Endothelial cell of umbilical vein (primary cell): Measurements from ENCODE around the gene SLC23A1. TPM values are rescaled to one million over a fixed set of nuclear protein-coding genes. Genes with fewer than 3 reads are reported as not detected.
A peak's percentile ranks its signal among the peaks of the same experiment; 100 is the strongest.

ENCODE experiments used
- BruUV-seq: library from RNA; stranded (reverse); fragments of 400-500 nt; replicated peaks from 2 replicates; lab custom pipeline; 2021; lab: Mats Ljungman, UMichigan
- CTCF ChIA-PET: fragments of 300-600, 350-600 bp; sonication (Branson Sonifier 250); formaldehyde crosslinking; loops from one replicate; lab custom pipeline; 2021; ENCODE audit warnings: antibody characterized with exemption, inconsistent platforms; lab: Charles Lee
- POLR2A ChIA-PET: fragments of 300-600, 350-600 bp; sonication (Branson Sonifier 250); formaldehyde crosslinking; loops from one replicate; lab custom pipeline; 2021; ENCODE audit warnings: antibody characterized with exemption, inconsistent platforms; lab: Charles Lee
- DNase-seq: peaks from one replicate; pipeline ENCODE4 v3.0.0-alpha.2; 2011; ENCODE audit warnings: low read depth, low spot score
- FAIRE-seq: peaks from 2 replicates; lab custom pipeline; 2011; peaks lifted over from hg19 to GRCh38; lab: Jason Lieb, UNC
- H2AFZ ChIP-seq: 2 replicates; pipeline ENCODE4 v1.6.0; 2012; ENCODE audit warnings: low read depth, low read length, control low read depth, inconsistent platforms
- H3K27ac ChIP-seq: 2 replicates; pipeline ENCODE4 v1.5.1; 2011; ENCODE audit warnings: low read depth, mild to moderate bottlenecking, control low read depth, low read length, moderate library complexity; ENCODE audit not compliant: insufficient read depth
- H3K27me3 ChIP-seq, 2 experiments: 2 replicates each; pipeline versions ENCODE4 v1.6.0 to v1.6.1; 2011; ENCODE audit warnings: low read length in 2 of 2, mixed read lengths in 1 of 2; ENCODE audit not compliant: control insufficient read depth in 2 of 2, insufficient read depth in 2 of 2
- H3K36me3 ChIP-seq, 2 experiments: 2 replicates in 1 of 2; 3 replicates in 1 of 2; pipeline ENCODE4 v1.5.1; 2011; ENCODE audit warnings: low read length in 2 of 2, mild to moderate bottlenecking in 1 of 2, moderate library complexity in 1 of 2; ENCODE audit not compliant: control insufficient read depth in 2 of 2, insufficient read depth in 2 of 2; ENCODE audit errors: extremely low read depth in 1 of 2
- H3K4me1 ChIP-seq: 3 replicates; pipeline ENCODE4 v1.5.1; 2011; ENCODE audit warnings: mild to moderate bottlenecking, low read length; ENCODE audit not compliant: control insufficient read depth, insufficient read depth; ENCODE audit errors: extremely low read depth
- H3K4me2 ChIP-seq: 2 replicates; pipeline ENCODE4 v1.6.1; 2011; ENCODE audit warnings: low read length, control low read depth, mixed read lengths; ENCODE audit not compliant: insufficient read depth
- H3K4me3 ChIP-seq, 3 experiments: fragments of 200-600 bp in 1 of 3; sonication (generic), shearing (Covaris generic) in 1 of 3; replicated peaks in 1 of 3; 2 replicates each; pipeline ENCODE4 v1.5.1; 2011 to 2016; ENCODE audit warnings: control low read depth in 3 of 3, low read length in 3 of 3, mild to moderate bottlenecking in 2 of 3, inconsistent platforms in 1 of 3, low read depth in 1 of 3, moderate library complexity in 1 of 3; ENCODE audit not compliant: insufficient read depth in 1 of 3
- H3K79me2 ChIP-seq: 2 replicates; pipeline ENCODE4 v1.6.0; 2012; ENCODE audit warnings: low read length, inconsistent platforms; ENCODE audit not compliant: control insufficient read depth, insufficient read depth
- H3K9ac ChIP-seq: replicated peaks from 2 replicates; pipeline ENCODE3; 2011; ENCODE audit warnings: low read length, control low read depth; ENCODE audit not compliant: insufficient read depth; ENCODE audit errors: extremely low read depth
- H3K9me1 ChIP-seq: replicated peaks from 3 replicates; pipeline ENCODE4 v1.6.0; 2011; ENCODE audit warnings: mild to moderate bottlenecking, low read length; ENCODE audit not compliant: control insufficient read depth, insufficient read depth; ENCODE audit errors: extremely low read depth
- H3K9me3 ChIP-seq: replicated peaks from 2 replicates; pipeline ENCODE4 v1.5.1; 2012; ENCODE audit warnings: low read length, inconsistent platforms; ENCODE audit not compliant: control insufficient read depth, insufficient read depth
- H4K20me1 ChIP-seq: replicated peaks from 2 replicates; pipeline ENCODE3; 2011; ENCODE audit warnings: mild to moderate bottlenecking, low read length; ENCODE audit not compliant: control insufficient read depth, insufficient read depth; ENCODE audit errors: extremely low read depth
- CTCF ChIP-seq, 2 donors: IDR thresholded peaks; 1 replicate in 1 of 2; 2 replicates in 1 of 2; pipeline ENCODE4 v1.5.1; 2011; ENCODE audit warnings: low read length in 2 of 2, mild to moderate bottlenecking in 2 of 2, moderate library complexity in 2 of 2, control low read depth in 1 of 2, inconsistent platforms in 1 of 2, low read depth in 1 of 2; ENCODE audit not compliant: insufficient read depth in 1 of 2; ENCODE audit errors: extremely low read depth in 1 of 2
- EZH2 ChIP-seq: IDR thresholded peaks from 2 replicates; pipeline ENCODE4 v1.6.1; 2012; ENCODE audit warnings: borderline replicate concordance, low read depth, mild to moderate bottlenecking, moderate library complexity, low read length, inconsistent platforms; ENCODE audit not compliant: severe bottlenecking
- FOS ChIP-seq: IDR thresholded peaks from 2 replicates; pipeline ENCODE4 v1.6.1; 2011; ENCODE audit warnings: mild to moderate bottlenecking, low read length, moderate library complexity, borderline replicate concordance; ENCODE audit not compliant: insufficient read depth
- GATA2 ChIP-seq: IDR thresholded peaks from 2 replicates; pipeline ENCODE4 v1.7.0; 2011; ENCODE audit warnings: low read depth, mild to moderate bottlenecking, moderate library complexity, mixed read lengths, low read length; ENCODE audit not compliant: insufficient read length, insufficient read depth
- JUN ChIP-seq: IDR thresholded peaks from 2 replicates; pipeline ENCODE4 v1.6.1; 2011; ENCODE audit warnings: borderline replicate concordance, low read depth; ENCODE audit not compliant: insufficient read length, insufficient read depth
- MAX ChIP-seq: IDR thresholded peaks from 2 replicates; pipeline ENCODE4 v1.6.1; 2011; ENCODE audit not compliant: insufficient read depth, insufficient read length
- MYC ChIP-seq: IDR thresholded peaks from one replicate; pipeline ENCODE4 v1.6.1; 2011; ENCODE audit warnings: mild to moderate bottlenecking, low read depth, low read length
- POLR2A ChIP-seq: IDR thresholded peaks from 2 replicates; pipeline ENCODE4 v1.6.1; 2012; ENCODE audit warnings: low read depth, mild to moderate bottlenecking, control low read depth, low read length
- POLR2AphosphoS5 ChIP-seq: IDR thresholded peaks from 2 replicates; pipeline ENCODE4 v1.6.1; 2012; ENCODE audit warnings: low read depth, mild to moderate bottlenecking, control low read depth, low read length, moderate library complexity; ENCODE audit not compliant: insufficient read depth
- dilution Hi-C: fragments of 300-500 bp; cut with MboI; formaldehyde crosslinking; loops from one replicate; pipeline ENCODE4 v1.15.0; 2019; ENCODE audit warnings: low sequenced_read_pairs; ENCODE audit not compliant: extremely low pct_ligation_motif_present
- intact Hi-C: fragments of 100-400 bp; cut with micrococcal nuclease; formaldehyde crosslinking; loops from one replicate; pipeline ENCODE4 v1.10.0; 2022
- polyA plus RNA-seq, 4 experiments: library from polyadenylated mRNA; depleted of rRNA in 3 of 4; stranded (reverse) in 3 of 4; unstranded in 1 of 4; fragments of >200 nt; gene quantifications; 2 replicates each; pipeline versions ENCODE4 v1.2.1 to v1.2.3, GENCODE V29; 2011 to 2012; ENCODE audit warnings: missing spikeins in 1 of 4
- total RNA-seq: library from RNA; stranded (reverse); gene quantifications from 2 replicates; pipeline ENCODE4 v1.2.3, GENCODE V29; 2021

The SLC23A1 gene
- total and polyA plus RNA-seq, 2 donors (not counting 3 experiments of a cell fraction or from before 2014, with no cell fraction given) = not detected

- Histone ChIP-seq H3K9ac (no peak overlapping the region), H3K79me2 (no peaks in the 10 kb centered on the region), H3K27me3 (no peaks in the 10 kb centered on the region), H3K9me1 (no peaks in the 10 kb centered on the region), H3K4me3 (no peak overlapping the region), H3K9me3 (no peaks in the 10 kb centered on the region), H3K36me3 (no peaks in the 10 kb centered on the region), H4K20me1 (no peaks in the 10 kb centered on the region), H3K4me1 (peaks cover 14% of the 10 kb centered on the region), H2AFZ (no peak overlapping the region), H3K4me2 (no peak overlapping the region), H3K27ac (no peak overlapping the region)
- TF ChIP-seq MYC = no peak
- TF ChIP-seq CTCF (IDR thresholded peaks at IDR 0.05; ENCODE audit: extremely low read depth in 1 of 2, insufficient read depth in 1 of 2, low read depth in 1 of 2, low read length in 2 of 2) = peak; percentile 32 to 50
- TF ChIP-seq JUN = no peak
- intact Hi-C loops = loop anchor here (10.0 kb wide), 1 partner anchor 208 kb away; the partner anchor contains the start of gene SIL1
- dilution Hi-C loops = no loop called here
- no TSS peak for BruUV-seq
- FAIRE-seq (peak; percentile 42), DNase-seq (no peak)
- ChIA-PET CTCF (interaction anchor here (1.2 to 1.5 kb wide), 2 partner anchors 8 to 16 kb away, joined by 3 read pairs; no protein-coding TSS in a partner anchor), POLR2A (no interaction called here)
Measured at GRCh38 chr5:139402561-139403158, 19.6 kb upstream of the SLC23A1 start.

GRCh38 chr5:139401546-139401945 lies 18.4 kb upstream of the SLC23A1 start:
- intact Hi-C loops = loop anchor here (10.0 kb wide), 1 partner anchor 207 kb away; the partner anchor contains the start of gene SIL1
- no peaks in the 10 kb centered on the region for H3K9me1 ChIP-seq
- H3K27me3 ChIP-seq = no peaks in the 10 kb centered on the region
- dilution Hi-C loops = no loop called here
- H2AFZ ChIP-seq = no peak overlapping the region
- H3K79me2 ChIP-seq = no peaks in the 10 kb centered on the region
- DNase-seq = no peak
- ChIA-PET POLR2A (no interaction called here), CTCF (interaction anchor here (1.3 kb wide), 1 partner anchor 9 kb away, joined by 3 read pairs; no protein-coding TSS in a partner anchor)
- no peak for FAIRE-seq
- H4K20me1 ChIP-seq = no peaks in the 10 kb centered on the region
- no TSS peak for BruUV-seq
- H3K36me3 ChIP-seq = no peaks in the 10 kb centered on the region
- H3K9me3 ChIP-seq = no peaks in the 10 kb centered on the region
- no peak for TF ChIP-seq MYC
- no peak for TF ChIP-seq FOS
- no peak for TF ChIP-seq POLR2A
- TF ChIP-seq JUN = no peak
- no peak for TF ChIP-seq EZH2
- TF ChIP-seq POLR2AphosphoS5 = no peak
- TF ChIP-seq GATA2 = no peak
- no peak for TF ChIP-seq MAX
- TF ChIP-seq CTCF (IDR thresholded peaks at IDR 0.05; ENCODE audit: extremely low read depth in 1 of 2, insufficient read depth in 1 of 2, low read depth in 1 of 2, low read length in 2 of 2) = no peak
- no peak overlapping the region for H3K9ac ChIP-seq
- no peak overlapping the region for H3K4me2 ChIP-seq
- no peak overlapping the region for H3K27ac ChIP-seq
- peaks cover 14% of the 10 kb centered on the region for H3K4me1 ChIP-seq
- no peak overlapping the region for H3K4me3 ChIP-seq
